Ovary (tissue), 9 donors: ENCODE measurements around the gene ELOB. TPM values are rescaled to one million over a fixed set of nuclear protein-coding genes. Genes with fewer than 3 reads are reported as not detected.

Experiments
- DNase-seq, 5 donors: peaks; one replicate each; pipeline ENCODE4 v3.0.0-alpha.2; 2019 to 2020
- H3K27ac ChIP-seq, 2 donors: fragments of 200-600 bp; one replicate each; pipeline versions ENCODE4 v1.5.1 to v1.8.0; 2019 to 2022
- H3K27me3 ChIP-seq: fragments of 200-600 bp; one replicate; pipeline ENCODE4 v1.8.0; 2022
- H3K36me3 ChIP-seq: fragments of 200-600 bp; sonication (generic); one replicate; pipeline ENCODE4 v1.5.1; 2019
- H3K4me1 ChIP-seq: one replicate; pipeline ENCODE4 v1.8.1; 2013; ENCODE audit warnings: mild to moderate bottlenecking, moderate library complexity; ENCODE audit not compliant: insufficient read depth
- H3K4me3 ChIP-seq: fragments of 200-600 bp; sonication (generic); one replicate; pipeline ENCODE4 v1.5.1; 2017
- H3K9me3 ChIP-seq, 2 donors: fragments of 200-600 bp in 1 of 2; sonication (generic) in 1 of 2; one replicate each; pipeline versions ENCODE4 v1.5.1 to v1.8.1; 2013 to 2019; ENCODE audit warnings: mild to moderate bottlenecking in 1 of 2, moderate library complexity in 1 of 2
- CTCF ChIP-seq, 3 donors: fragments of 450-650 bp in 2 of 3; fragments of 200-600 bp in 1 of 3; IDR thresholded peaks; one replicate each; pipeline versions ENCODE4 v1.5.1 to v1.8.0; 2016 to 2022; ENCODE audit warnings: antibody characterized with exemption in 3 of 3, mild to moderate bottlenecking in 1 of 3
- EP300 ChIP-seq: sonication (generic); formaldehyde crosslinking; IDR thresholded peaks from one replicate; pipeline ENCODE4 v1.6.1; 2017; ENCODE audit warnings: antibody characterized with exemption
- POLR2A ChIP-seq: fragments of 450-650 bp; IDR thresholded peaks from one replicate; pipeline ENCODE4 v1.6.1; 2017; ENCODE audit warnings: antibody characterized with exemption, mild to moderate bottlenecking, moderate library complexity
- WGBS, 3 donors: extraction: QIAGEN DNeasy Blood & Tissue Kit in 1 of 3; methylation state at CpG; one replicate each; pipeline versions ENCODE4 v1.1.5 to v1.1.7; 2013 to 2017; 5-methylcytosine and 5-hydroxymethylcytosine counted together
- intact Hi-C, 4 donors: fragments of 100-400 bp; cut with DNase I; formaldehyde crosslinking; loops; one replicate each; pipeline versions ENCODE4 v1.11.0 to v1.15.1; 2022 to 2023
- polyA plus RNA-seq, 2 donors: library from polyadenylated mRNA; stranded (reverse); fragments of 200-250 nt in 1 of 2; fragments of 350-450 nt in 1 of 2; fragmentation: Illumina TruSeq in 1 of 2; extraction: RNeasy Lipid Tissue Mini Kit (QIAGEN cat#74804) in 1 of 2; gene quantifications; one replicate each; pipeline ENCODE4 v1.2.3, GENCODE V29; 2013 to 2014
- total RNA-seq, 7 donors: library from RNA; depleted of rRNA in 2 of 7; stranded (reverse); fragments of >200 nt in 2 of 7; fragmentation: NEBNext Ultra II Directional in 3 of 7; extraction: Animal tissue kit (Norgen Biotek cat#: 25700) in 3 of 7; gene quantifications; one replicate each; pipeline versions ENCODE4 v1.1.0 to v1.2.4, GENCODE V29; 2016 to 2023
- donor health status: DM: no; HTN: no; CAD: no; lungs with moderate emphysema.
- donor health status: DM: no; HTN: no; CAD: no.
- donor health status: Bipolar disorder and iron deficiency.
- donor health status: DM: yes; HTN: yes; CAD: no.
- donor health status: DM: no; HTN: no; CAD: no.
- donor health status: DM: yes; HTN: yes; CAD: no.

ELOB gene
- total and polyA plus RNA-seq, 9 donors: 8.9 to 498 (median 172) TPM

- peaks cover 5% of the 10 kb centered on the region for H3K4me1 ChIP-seq
- H3K9me3 ChIP-seq: no peaks in the 10 kb centered on the region
- H3K27me3 ChIP-seq: no peaks in the 10 kb centered on the region
- 56 to 63% (median 60%) methylated on average over 18 of the region's 18 CpGs for WGBS, 3 donors
- no peak overlapping the region for H3K27ac ChIP-seq
- intact Hi-C loops: no loop called here
- H3K36me3 ChIP-seq: no peaks in the 10 kb centered on the region
- H3K4me3 ChIP-seq: no peak overlapping the region
- TF ChIP-seq EP300: no peak
- no peak for TF ChIP-seq POLR2A
- no peak for TF ChIP-seq CTCF (IDR thresholded peaks at IDR 0.05)
- peak in 1 of 5 donors; percentile 17 for DNase-seq
Measured at GRCh38 chr16:2771496-2772402, 5.3 kb downstream of the ELOB start.

- WGBS, 3 donors: 66 to 74% (median 70%) methylated on average over 32 of the region's 32 CpGs
- intact Hi-C loops: no loop called here
- Histone ChIP-seq H3K4me3 (no peak overlapping the region), H3K27ac (no peak overlapping the region), H3K4me1 (no peaks in the 10 kb centered on the region), H3K9me3 (no peaks in the 10 kb centered on the region), H3K27me3 (no peaks in the 10 kb centered on the region), H3K36me3 (no peaks in the 10 kb centered on the region)
- DNase-seq: peak in 1 of 5 donors; percentile 18
- TF ChIP-seq EP300 (no peak), CTCF (IDR thresholded peaks at IDR 0.05) (no peak), POLR2A (no peak)
Measured at GRCh38 chr16:2770057-2770951, 6.8 kb downstream of the ELOB start.

GRCh38 chr16:2769675-2770056 lies 7.4 kb downstream of the ELOB start:
- H3K9me3 ChIP-seq: no peaks in the 10 kb centered on the region
- 52 to 58% (median 52%) methylated on average over 14 of the region's 14 CpGs for WGBS, 3 donors
- no peaks in the 10 kb centered on the region for H3K36me3 ChIP-seq
- no peak overlapping the region for H3K4me3 ChIP-seq
- peak in 1 of 5 donors; percentile 27 for DNase-seq
- H3K27ac ChIP-seq: no peak overlapping the region
- H3K27me3 ChIP-seq: no peaks in the 10 kb centered on the region
- H3K4me1 ChIP-seq: no peaks in the 10 kb centered on the region
- intact Hi-C loops: no loop called here
- TF ChIP-seq CTCF (IDR thresholded peaks at IDR 0.05): no peak
- no peak for TF ChIP-seq POLR2A
- no peak for TF ChIP-seq EP300

- no peaks in the 10 kb centered on the region for H3K9me3 ChIP-seq
- no peaks in the 10 kb centered on the region for H3K27me3 ChIP-seq
- peak in 2 of 5 donors; percentile 20 to 31 for DNase-seq
- 66 to 73% (median 71%) methylated on average over 11 of the region's 11 CpGs for WGBS, 3 donors
- no peak for TF ChIP-seq EP300
- TF ChIP-seq CTCF (IDR thresholded peaks at IDR 0.05): no peak
- TF ChIP-seq POLR2A: no peak
- intact Hi-C loops: no loop called here
- H3K4me3 ChIP-seq: no peak overlapping the region
- no peaks in the 10 kb centered on the region for H3K36me3 ChIP-seq
- H3K4me1 ChIP-seq: no peaks in the 10 kb centered on the region
- H3K27ac ChIP-seq: no peak overlapping the region
Measured at GRCh38 chr16:2769100-2769529, 8.0 kb downstream of the ELOB start.
